Lower leg skin (tissue), 3 donors: Measurements from ENCODE around the gene RBP4.

Source experiments
- POLR2A ChIP-seq, 2 donors: fragments of 450-650 bp; IDR thresholded peaks; one replicate each; pipeline ENCODE4 v1.6.1; 2016 to 2017; ENCODE audit warnings: antibody characterized with exemption in 2 of 2, mild to moderate bottlenecking in 1 of 2, moderate library complexity in 1 of 2
- TF ChIP-seq, protein P1 (sequence below), 3 donors: fragments of 450-650 bp; IDR thresholded peaks; one replicate each; pipeline ENCODE4 v1.5.1; 2016; ENCODE audit warnings: antibody characterized with exemption in 3 of 3, mild to moderate bottlenecking in 3 of 3, moderate library complexity in 2 of 3

DNA sequence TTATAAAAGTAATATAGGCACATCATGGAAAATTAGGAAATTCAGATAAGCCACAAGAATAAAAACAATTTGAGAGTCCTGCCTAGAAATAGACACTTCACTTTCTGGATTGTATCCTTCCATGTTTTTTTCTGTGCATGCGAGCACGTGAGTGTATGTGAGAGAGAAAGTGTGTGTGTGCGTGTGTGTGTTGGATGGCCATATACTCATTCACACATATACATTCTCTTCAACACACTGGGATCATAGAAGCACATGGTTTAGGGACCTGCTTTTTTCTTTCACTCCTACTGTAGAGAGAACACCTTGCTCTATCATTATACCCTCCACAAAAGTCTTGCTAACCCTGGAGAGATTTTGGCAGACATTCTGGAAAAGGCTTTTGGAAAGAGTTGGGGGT is 27.1 kb downstream of the RBP4 start:
- no peak for TF ChIP-seq POLR2A (IDR thresholded peaks at IDR 0.05)
- TF ChIP-seq, protein P1, sequence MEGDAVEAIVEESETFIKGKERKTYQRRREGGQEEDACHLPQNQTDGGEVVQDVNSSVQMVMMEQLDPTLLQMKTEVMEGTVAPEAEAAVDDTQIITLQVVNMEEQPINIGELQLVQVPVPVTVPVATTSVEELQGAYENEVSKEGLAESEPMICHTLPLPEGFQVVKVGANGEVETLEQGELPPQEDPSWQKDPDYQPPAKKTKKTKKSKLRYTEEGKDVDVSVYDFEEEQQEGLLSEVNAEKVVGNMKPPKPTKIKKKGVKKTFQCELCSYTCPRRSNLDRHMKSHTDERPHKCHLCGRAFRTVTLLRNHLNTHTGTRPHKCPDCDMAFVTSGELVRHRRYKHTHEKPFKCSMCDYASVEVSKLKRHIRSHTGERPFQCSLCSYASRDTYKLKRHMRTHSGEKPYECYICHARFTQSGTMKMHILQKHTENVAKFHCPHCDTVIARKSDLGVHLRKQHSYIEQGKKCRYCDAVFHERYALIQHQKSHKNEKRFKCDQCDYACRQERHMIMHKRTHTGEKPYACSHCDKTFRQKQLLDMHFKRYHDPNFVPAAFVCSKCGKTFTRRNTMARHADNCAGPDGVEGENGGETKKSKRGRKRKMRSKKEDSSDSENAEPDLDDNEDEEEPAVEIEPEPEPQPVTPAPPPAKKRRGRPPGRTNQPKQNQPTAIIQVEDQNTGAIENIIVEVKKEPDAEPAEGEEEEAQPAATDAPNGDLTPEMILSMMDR (IDR thresholded peaks at IDR 0.05), result no peak
